Measurements from ENCODE around the gene TDRD7.

TDRD7 gene

DNA sequence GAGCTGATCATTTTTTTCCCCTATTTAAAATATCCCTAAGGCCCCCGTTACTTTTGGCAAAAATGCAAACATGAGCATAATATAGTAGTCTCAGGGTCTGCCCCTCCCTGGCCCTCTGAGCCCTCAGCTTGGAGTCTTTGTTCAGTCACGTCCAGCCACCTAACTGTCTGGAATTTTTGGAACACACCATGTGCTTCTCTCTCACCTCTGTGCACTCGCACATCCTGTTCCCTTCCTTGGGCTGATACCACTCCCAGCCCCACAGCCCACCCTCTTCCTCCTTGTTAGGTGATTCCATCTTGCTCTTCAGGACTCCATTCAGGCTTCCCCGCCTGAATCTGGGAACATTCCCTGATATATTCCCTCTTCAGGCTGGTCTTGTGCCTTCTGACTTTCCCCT is 16.0 kb downstream of the TDRD7 start:
- no peak for DNase-seq
- Histone ChIP-seq H3K4me3 (no peak overlapping the region), H3K4me1 (no peaks in the 10 kb centered on the region), H3K27me3 (no peaks in the 10 kb centered on the region), H3K36me3 (peaks cover 31 to 44% (median 38%) of the 10 kb centered on the region in 3 donors), H3K9me3 (no peaks in the 10 kb centered on the region), H3K27ac (no peak overlapping the region)
- TF ChIP-seq, protein P1, sequence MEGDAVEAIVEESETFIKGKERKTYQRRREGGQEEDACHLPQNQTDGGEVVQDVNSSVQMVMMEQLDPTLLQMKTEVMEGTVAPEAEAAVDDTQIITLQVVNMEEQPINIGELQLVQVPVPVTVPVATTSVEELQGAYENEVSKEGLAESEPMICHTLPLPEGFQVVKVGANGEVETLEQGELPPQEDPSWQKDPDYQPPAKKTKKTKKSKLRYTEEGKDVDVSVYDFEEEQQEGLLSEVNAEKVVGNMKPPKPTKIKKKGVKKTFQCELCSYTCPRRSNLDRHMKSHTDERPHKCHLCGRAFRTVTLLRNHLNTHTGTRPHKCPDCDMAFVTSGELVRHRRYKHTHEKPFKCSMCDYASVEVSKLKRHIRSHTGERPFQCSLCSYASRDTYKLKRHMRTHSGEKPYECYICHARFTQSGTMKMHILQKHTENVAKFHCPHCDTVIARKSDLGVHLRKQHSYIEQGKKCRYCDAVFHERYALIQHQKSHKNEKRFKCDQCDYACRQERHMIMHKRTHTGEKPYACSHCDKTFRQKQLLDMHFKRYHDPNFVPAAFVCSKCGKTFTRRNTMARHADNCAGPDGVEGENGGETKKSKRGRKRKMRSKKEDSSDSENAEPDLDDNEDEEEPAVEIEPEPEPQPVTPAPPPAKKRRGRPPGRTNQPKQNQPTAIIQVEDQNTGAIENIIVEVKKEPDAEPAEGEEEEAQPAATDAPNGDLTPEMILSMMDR (IDR thresholded peaks at IDR 0.05), result no peak
- intact Hi-C loops (cut with DNase I; ENCODE audit: low total_unique reads), result loop anchor here (10.0 kb wide), 1 partner anchor 1323 kb away; no protein-coding TSS in a partner anchor

DNA sequence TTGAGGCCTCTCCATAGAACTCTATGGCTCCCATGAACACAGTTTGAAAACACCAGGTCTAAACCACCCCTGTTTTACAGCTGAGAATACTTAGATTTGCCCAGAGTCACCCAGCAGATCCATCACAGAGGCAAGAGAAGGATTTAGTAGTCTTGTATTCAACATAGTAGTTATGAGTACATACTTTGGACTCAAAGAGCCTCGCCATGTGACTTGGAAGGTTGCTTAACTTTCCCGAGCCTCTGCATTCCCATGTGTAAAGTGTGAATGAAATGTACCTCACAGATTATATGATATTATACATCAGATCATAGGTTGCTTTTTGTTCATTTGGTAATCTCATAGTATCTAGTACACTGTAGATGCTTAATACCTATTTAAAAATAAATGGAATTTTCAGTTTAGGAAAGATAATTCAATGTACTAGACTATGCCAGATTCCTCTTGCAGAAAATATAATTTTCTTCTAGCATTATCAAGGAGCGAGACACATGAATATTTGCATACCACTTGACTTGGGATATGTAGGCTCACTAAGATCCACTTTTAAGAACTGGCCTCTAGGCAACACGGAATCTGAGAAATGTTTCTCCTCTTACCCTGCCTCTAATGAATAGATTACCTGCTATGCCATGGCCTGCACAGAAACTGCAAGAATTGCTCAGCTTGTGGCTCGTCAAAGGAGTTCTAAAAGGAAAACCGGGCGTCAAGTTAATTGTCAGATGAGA is 18.6 kb downstream of the TDRD7 start:
- intact Hi-C loops (cut with DNase I; ENCODE audit: low total_unique reads), result no loop called here
- H3K4me1 ChIP-seq, result no peaks in the 10 kb centered on the region
- H3K36me3 ChIP-seq, result peaks cover 45 to 66% (median 56%) of the 10 kb centered on the region in 3 donors
- no peaks in the 10 kb centered on the region for H3K27me3 ChIP-seq
- H3K4me3 ChIP-seq, result no peak overlapping the region
- no peak overlapping the region for H3K27ac ChIP-seq
- TF ChIP-seq, protein P1 (IDR thresholded peaks at IDR 0.05), result no peak
- no peak for DNase-seq
- no peaks in the 10 kb centered on the region for H3K9me3 ChIP-seq

DNA sequence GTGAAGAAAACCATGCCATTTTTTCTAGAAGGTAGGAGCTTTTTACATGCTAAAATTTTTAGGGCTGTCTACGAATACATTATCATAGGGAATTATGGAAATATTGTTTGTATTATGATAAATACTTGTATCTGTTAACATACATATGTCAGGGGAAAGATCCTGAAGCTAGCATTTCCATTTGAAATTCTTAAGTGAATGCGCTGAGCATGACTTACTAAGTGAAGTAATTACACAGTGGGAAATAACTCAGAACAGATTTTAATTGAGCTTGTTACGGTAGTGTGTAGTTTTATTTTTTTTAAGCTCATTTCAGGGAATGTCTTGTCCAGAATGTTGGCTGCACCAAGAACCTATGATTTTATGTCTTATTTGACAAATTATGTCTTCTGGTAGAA is 19.1 kb downstream of the TDRD7 start:
- TF ChIP-seq, protein P1 (IDR thresholded peaks at IDR 0.05), result no peak
- no peak for DNase-seq
- peaks cover 45 to 68% (median 56%) of the 10 kb centered on the region in 3 donors for H3K36me3 ChIP-seq
- H3K9me3 ChIP-seq, result no peaks in the 10 kb centered on the region
- no peak overlapping the region for H3K4me3 ChIP-seq
- H3K27me3 ChIP-seq, result no peaks in the 10 kb centered on the region
- no peak overlapping the region for H3K27ac ChIP-seq
- no peaks in the 10 kb centered on the region for H3K4me1 ChIP-seq
- intact Hi-C loops (cut with DNase I; ENCODE audit: low total_unique reads), result no loop called here

DNA sequence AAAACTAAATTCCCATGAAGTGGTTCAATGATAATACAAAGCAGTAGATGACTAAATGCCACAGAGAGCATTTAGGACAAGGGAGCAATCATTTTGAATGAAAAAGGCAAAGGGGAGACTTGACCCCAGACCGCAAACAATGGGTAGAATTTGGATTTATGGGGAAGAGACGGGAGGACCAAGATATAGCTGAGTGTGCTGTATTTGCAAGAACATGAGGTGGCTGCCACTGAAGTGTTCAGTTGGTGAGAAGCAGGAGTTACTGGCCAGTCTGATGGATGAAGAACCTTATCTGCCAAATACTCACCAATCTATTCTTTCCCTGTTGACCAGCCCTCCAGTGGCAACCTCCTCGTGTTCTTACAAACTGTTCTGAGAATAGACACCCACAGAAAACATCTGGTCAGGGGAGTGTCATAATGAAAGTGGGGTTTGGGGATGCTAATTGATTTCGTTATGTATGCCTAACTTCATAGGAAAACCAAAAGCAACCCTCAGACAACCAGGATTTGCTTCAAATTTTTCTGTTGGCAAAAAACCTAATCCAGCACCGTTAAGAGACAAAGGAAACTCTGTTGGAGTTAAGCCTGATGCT is 19.8 kb downstream of the TDRD7 start:
- no peak for DNase-seq
- TF ChIP-seq, protein P1 (IDR thresholded peaks at IDR 0.05), result no peak
- Histone ChIP-seq H3K36me3 (peaks cover 45 to 68% (median 56%) of the 10 kb centered on the region in 3 donors), H3K4me1 (no peaks in the 10 kb centered on the region), H3K9me3 (no peaks in the 10 kb centered on the region), H3K4me3 (no peak overlapping the region), H3K27ac (no peak overlapping the region), H3K27me3 (no peaks in the 10 kb centered on the region)
- intact Hi-C loops (cut with DNase I; ENCODE audit: low total_unique reads), result no loop called here

GRCh38 chr9:97437051-97437600 is 25.2 kb downstream of the TDRD7 start:
- Histone ChIP-seq H3K27ac (no peak overlapping the region), H3K9me3 (no peaks in the 10 kb centered on the region), H3K36me3 (peaks cover 30 to 44% (median 36%) of the 10 kb centered on the region in 3 donors), H3K4me1 (no peaks in the 10 kb centered on the region), H3K4me3 (no peak overlapping the region), H3K27me3 (no peaks in the 10 kb centered on the region)
- intact Hi-C loops (cut with DNase I; ENCODE audit: low total_unique reads), result no loop called here
- DNase-seq, result no peak
- TF ChIP-seq, protein P1 (IDR thresholded peaks at IDR 0.05), result no peak
